B cell (primary cell): ENCODE results near the gene CHPF2. TPM values are rescaled to one million over a fixed set of nuclear protein-coding genes. Genes with fewer than 3 reads are reported as not detected.

Experiments used
- ATAC-seq: fragments of 200-7000 bp; cut with Tn5 transposase; one replicate; pipeline ENCODE4 v1.10.0; 2021; ENCODE audit warnings: low read depth, mild to moderate bottlenecking, moderate number of reproducible peaks, moderate library complexity
- CTCF ChIA-PET: fragments of 350-600 bp; sonication (Branson Sonifier 250); formaldehyde crosslinking; loops from one replicate; lab custom pipeline; 2021; ENCODE audit warnings: antibody characterized with exemption, inconsistent platforms; lab: Charles Lee
- POLR2A ChIA-PET: fragments of 350-600 bp; sonication (Branson Sonifier 250); formaldehyde crosslinking; loops from one replicate; lab custom pipeline; 2021; ENCODE audit warnings: antibody characterized with exemption; lab: Charles Lee
- DNase-seq: peaks from one replicate; pipeline ENCODE4 v3.0.0; 2013
- H2AFZ ChIP-seq: 2 replicates; pipeline ENCODE4 v1.6.1; 2012; ENCODE audit warnings: mild to moderate bottlenecking, low read depth, low read length; ENCODE audit not compliant: insufficient read depth, poor library complexity, severe bottlenecking
- H3K27ac ChIP-seq, 2 donors: 1 replicate in 1 of 2; 2 replicates in 1 of 2; pipeline ENCODE4 v1.5.1; 2012 to 2013; ENCODE audit warnings: low read length in 2 of 2, mild to moderate bottlenecking in 2 of 2, moderate library complexity in 1 of 2
- H3K27me3 ChIP-seq, 4 experiments: fragments of 200-600 bp in 1 of 4; sonication (generic) in 1 of 4; replicated peaks in 1 of 4; 1 replicate in 2 of 4; 2 replicates in 2 of 4; pipeline versions ENCODE4 v1.6.1 to v1.7.0; 2013 to 2016; ENCODE audit warnings: low read length in 3 of 4, mild to moderate bottlenecking in 2 of 4, mixed read lengths in 1 of 4, moderate library complexity in 1 of 4; ENCODE audit not compliant: insufficient read depth in 4 of 4, control insufficient read depth in 3 of 4; ENCODE audit errors: control extremely low read depth in 1 of 4
- H3K36me3 ChIP-seq, 2 experiments: replicated peaks in 1 of 2; 1 replicate in 1 of 2; 2 replicates in 1 of 2; pipeline versions ENCODE4 v1.6.1 to v1.7.1; 2013; ENCODE audit warnings: low read length in 1 of 2; ENCODE audit not compliant: insufficient read depth in 2 of 2, control insufficient read depth in 1 of 2; ENCODE audit errors: control extremely low read depth in 1 of 2, extremely low read depth in 1 of 2
- H3K4me1 ChIP-seq, 2 donors: fragments of 200-600 bp in 1 of 2; sonication (generic) in 1 of 2; 1 replicate in 1 of 2; 2 replicates in 1 of 2; pipeline versions ENCODE4 v1.5.1 to v1.6.1; 2013 to 2017; ENCODE audit warnings: low read length in 2 of 2; ENCODE audit not compliant: control insufficient read depth in 2 of 2, insufficient read depth in 2 of 2
- H3K4me2 ChIP-seq: replicated peaks from 2 replicates; pipeline ENCODE3; 2012; ENCODE audit warnings: mild to moderate bottlenecking, low read depth, low read length; ENCODE audit not compliant: poor library complexity, severe bottlenecking
- H3K4me3 ChIP-seq, 5 experiments: fragments of 200-600 bp in 1 of 5; sonication (generic) in 1 of 5; 1 replicate in 3 of 5; 2 replicates in 2 of 5; pipeline versions ENCODE4 v1.5.1 to v1.7.0; 2011 to 2016; ENCODE audit warnings: low read length in 4 of 5, mild to moderate bottlenecking in 4 of 5, low read depth in 2 of 5, control low read depth in 1 of 5, moderate library complexity in 1 of 5; ENCODE audit not compliant: insufficient read depth in 1 of 5; ENCODE audit errors: control extremely low read depth in 1 of 5, extremely low read depth in 1 of 5
- H3K79me2 ChIP-seq: fragments of 200-600 bp; sonication (generic); one replicate; pipeline ENCODE4 v1.6.0; 2016; ENCODE audit warnings: low read length; ENCODE audit not compliant: control insufficient read depth, insufficient read depth
- H3K9ac ChIP-seq: fragments of 200-600 bp; sonication (generic); 2 replicates; pipeline ENCODE4 v1.6.1; 2017; ENCODE audit warnings: mild to moderate bottlenecking, low read length, moderate library complexity
- H3K9me3 ChIP-seq, 3 donors: one replicate each; pipeline versions ENCODE4 v1.6.1 to v1.7.1; 2013; ENCODE audit warnings: low read length in 2 of 3; ENCODE audit not compliant: control insufficient read depth in 2 of 3, insufficient read depth in 1 of 3; ENCODE audit errors: control extremely low read depth in 1 of 3
- H4K20me1 ChIP-seq: 2 replicates; pipeline ENCODE4 v1.6.0; 2012; ENCODE audit warnings: mild to moderate bottlenecking, low read length; ENCODE audit not compliant: insufficient read depth, control insufficient read depth, poor library complexity, severe bottlenecking
- H3K27ac Mint-ChIP-seq: one replicate; pipeline ENCODE4 v1.8.0; 2021; ENCODE audit warnings: mixed read lengths
- H3K27me3 Mint-ChIP-seq: one replicate; pipeline ENCODE4 v1.8.0; 2021; ENCODE audit warnings: mixed read lengths
- H3K4me1 Mint-ChIP-seq: one replicate; pipeline ENCODE4 v1.8.0; 2021; ENCODE audit warnings: mixed read lengths
- H3K4me3 Mint-ChIP-seq: one replicate; pipeline ENCODE4 v1.8.0; 2021; ENCODE audit warnings: mixed read lengths
- H3K9me3 Mint-ChIP-seq: one replicate; pipeline ENCODE4 v1.8.0; 2022; ENCODE audit warnings: mixed read lengths; ENCODE audit not compliant: insufficient read depth
- EZH2 ChIP-seq: IDR thresholded peaks from 2 replicates; pipeline ENCODE4 v1.6.1; 2012; ENCODE audit warnings: borderline replicate concordance, low read depth, mild to moderate bottlenecking, moderate library complexity, low read length; ENCODE audit not compliant: insufficient read depth, poor library complexity, severe bottlenecking
- WGBS: methylation state at CpG from one replicate; pipeline ENCODE4 v1.1.5; 2013; ENCODE audit warnings: missing lambda C conversion rate; ENCODE audit not compliant: insufficient coverage; 5-methylcytosine and 5-hydroxymethylcytosine counted together
- intact Hi-C: fragments of 100-400 bp; cut with micrococcal nuclease; formaldehyde crosslinking; loops from one replicate; pipeline ENCODE4 v1.10.0; 2022
- polyA plus RNA-seq: library from polyadenylated mRNA; depleted of rRNA; stranded (reverse); fragments of >200 nt; gene quantifications from 2 replicates; pipeline ENCODE4 v1.2.3, GENCODE V29; 2012
- total RNA-seq, 2 donors: library from RNA; stranded (reverse); fragments of 120-200 nt in 1 of 2; gene quantifications; 1 replicate in 1 of 2; 2 replicates in 1 of 2; pipeline versions ENCODE4 v1.2.3 to v1.2.4, GENCODE V29; 2013 to 2022
- TF ChIP-seq, protein P1 (sequence below): fragments of 200-600 bp; IDR thresholded peaks from one replicate; pipeline ENCODE4 v1.8.0; 2022; ENCODE audit warnings: antibody characterized with exemption, mild to moderate bottlenecking

CHPF2 gene
- total and polyA plus RNA-seq, 2 donors (not counting 1 experiment from before 2014, with no cell fraction given) = 39.4 to 39.9 TPM

DNA sequence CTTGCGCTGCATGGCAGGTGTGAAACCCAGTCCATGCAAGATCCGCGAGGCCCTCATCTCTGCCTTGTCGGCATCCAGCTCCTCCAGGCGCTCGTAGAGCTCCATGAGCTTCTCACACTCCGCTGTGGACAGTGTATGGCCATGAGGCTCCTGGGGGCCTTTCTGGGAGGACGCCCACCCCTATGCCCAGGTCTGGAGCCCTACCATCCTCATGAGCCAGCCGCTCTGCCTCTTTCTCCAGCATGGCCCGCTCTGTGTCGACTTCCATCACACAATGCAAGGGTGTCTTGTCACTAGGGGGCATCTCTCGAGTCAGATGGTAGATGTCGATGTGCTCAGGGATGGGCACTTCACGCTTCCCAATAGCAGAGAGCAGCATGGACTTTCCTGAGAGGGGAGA lies 8.6 kb upstream of the CHPF2 start:
- intact Hi-C loops = no loop called here
- no peaks in the 10 kb centered on the region for H3K27me3 Mint-ChIP-seq
- H3K4me1 Mint-ChIP-seq = peaks cover 36% of the 10 kb centered on the region
- H3K4me3 Mint-ChIP-seq = no peak overlapping the region
- Histone ChIP-seq H3K79me2 (peaks cover 25% of the 10 kb centered on the region), H3K27ac (no peak overlapping the region), H2AFZ (no peak overlapping the region), H3K36me3 (peaks cover 0 to 55% of the 10 kb centered on the region in 2 experiments), H3K4me3 (no peak overlapping the region), H3K4me2 (no peak overlapping the region), H4K20me1 (peaks cover 10% of the 10 kb centered on the region), H3K9me3 (no peaks in the 10 kb centered on the region), H3K4me1 (peaks cover 18% of the 10 kb centered on the region in 2 donors), H3K27me3 (no peaks in the 10 kb centered on the region), H3K9ac (no peak overlapping the region)
- WGBS = 98% methylated on average over 13 of the region's 14 CpGs
- H3K9me3 Mint-ChIP-seq = no peaks in the 10 kb centered on the region
- no peak overlapping the region for H3K27ac Mint-ChIP-seq
- ChIA-PET CTCF (no interaction called here), POLR2A (no interaction called here)
- DNase-seq (no peak), ATAC-seq (no peak)
- no peak for TF ChIP-seq EZH2
- TF ChIP-seq, protein P1, sequence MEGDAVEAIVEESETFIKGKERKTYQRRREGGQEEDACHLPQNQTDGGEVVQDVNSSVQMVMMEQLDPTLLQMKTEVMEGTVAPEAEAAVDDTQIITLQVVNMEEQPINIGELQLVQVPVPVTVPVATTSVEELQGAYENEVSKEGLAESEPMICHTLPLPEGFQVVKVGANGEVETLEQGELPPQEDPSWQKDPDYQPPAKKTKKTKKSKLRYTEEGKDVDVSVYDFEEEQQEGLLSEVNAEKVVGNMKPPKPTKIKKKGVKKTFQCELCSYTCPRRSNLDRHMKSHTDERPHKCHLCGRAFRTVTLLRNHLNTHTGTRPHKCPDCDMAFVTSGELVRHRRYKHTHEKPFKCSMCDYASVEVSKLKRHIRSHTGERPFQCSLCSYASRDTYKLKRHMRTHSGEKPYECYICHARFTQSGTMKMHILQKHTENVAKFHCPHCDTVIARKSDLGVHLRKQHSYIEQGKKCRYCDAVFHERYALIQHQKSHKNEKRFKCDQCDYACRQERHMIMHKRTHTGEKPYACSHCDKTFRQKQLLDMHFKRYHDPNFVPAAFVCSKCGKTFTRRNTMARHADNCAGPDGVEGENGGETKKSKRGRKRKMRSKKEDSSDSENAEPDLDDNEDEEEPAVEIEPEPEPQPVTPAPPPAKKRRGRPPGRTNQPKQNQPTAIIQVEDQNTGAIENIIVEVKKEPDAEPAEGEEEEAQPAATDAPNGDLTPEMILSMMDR = no peak

DNA sequence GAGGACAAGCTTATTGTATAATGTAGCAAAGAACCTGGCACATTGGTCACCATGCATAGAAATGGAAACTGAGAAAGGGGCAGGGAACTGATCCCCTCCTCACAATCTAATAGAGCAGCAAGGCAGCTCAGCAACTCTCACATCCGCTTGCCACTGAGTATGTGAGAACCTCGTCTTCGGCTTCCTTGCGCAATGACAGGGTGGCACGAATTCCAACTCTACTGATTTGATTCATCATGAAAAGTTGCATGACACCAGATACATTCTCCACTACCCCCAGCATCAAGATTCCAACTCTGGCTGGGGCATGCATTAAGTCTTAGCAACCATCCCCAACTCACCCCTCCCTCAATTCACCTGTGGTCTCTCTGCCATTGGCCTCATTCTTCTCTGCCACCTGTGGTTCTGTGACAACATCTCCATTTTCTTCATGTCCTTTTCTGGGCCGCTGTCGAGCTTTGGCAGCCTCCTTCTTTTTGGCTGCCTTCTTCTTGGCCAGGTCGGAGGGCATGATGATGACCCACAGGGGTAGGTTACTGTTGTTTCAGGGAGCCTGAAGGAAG lies 6.3 kb upstream of the CHPF2 start:
- H2AFZ ChIP-seq = peak overlapping the region; percentile 99
- H3K4me3 ChIP-seq = peak overlapping the region in 4 of 5 experiments; percentile 60 to 97 (median 88)
- DNase-seq (no peak), ATAC-seq (no peak)
- H3K27me3 ChIP-seq = no peaks in the 10 kb centered on the region
- CTCF ChIA-PET = interaction anchor here (0.9 to 4.4 kb wide), 2 partner anchors 18 to 102 kb away, joined by 3 to 34 read pairs; no protein-coding TSS in a partner anchor
- Mint-ChIP-seq H3K27me3 (no peaks in the 10 kb centered on the region), H3K4me1 (peaks cover 37% of the 10 kb centered on the region), H3K9me3 (no peaks in the 10 kb centered on the region), H3K4me3 (peak overlapping the region; percentile 95), H3K27ac (no peak overlapping the region)
- H3K4me1 ChIP-seq = peaks cover 18% of the 10 kb centered on the region in 2 donors
- H3K79me2 ChIP-seq = peaks cover 25% of the 10 kb centered on the region
- H3K27ac ChIP-seq = peak overlapping the region in 1 of 2 donors; percentile 73
- peak overlapping the region; percentile 78 for H3K4me2 ChIP-seq
- H4K20me1 ChIP-seq = peaks cover 10% of the 10 kb centered on the region
- peaks cover 0 to 36% of the 10 kb centered on the region in 2 experiments for H3K36me3 ChIP-seq
- WGBS = 93% methylated on average over 5 of the region's 8 CpGs
- intact Hi-C loops = loop anchor here (2.0 kb wide), 1 partner anchor 213 kb away; no protein-coding TSS in a partner anchor
- peak overlapping the region; percentile 92 for H3K9ac ChIP-seq
- POLR2A ChIA-PET = no interaction called here
- no peaks in the 10 kb centered on the region for H3K9me3 ChIP-seq
- TF ChIP-seq, protein P1 = no peak
- TF ChIP-seq EZH2 = no peak
